Psoas muscle (tissue), 8 donors: ENCODE data around the gene FAM3D. TPM values are rescaled to one million over a fixed set of nuclear protein-coding genes. Genes with fewer than 3 reads are reported as not detected.

Experiments
- ATAC-seq, 4 donors: fragments of 200-7000 bp; cut with Tn5 transposase; one replicate each; pipeline ENCODE4 v1.9.1; 2020; ENCODE audit warnings: moderate library complexity in 3 of 4, mild to moderate bottlenecking in 2 of 4
- DNase-seq, 2 donors: peaks; one replicate each; pipeline ENCODE4 v3.0.0-alpha.2; 2020
- H3K27ac ChIP-seq: fragments of 200-600 bp; one replicate; pipeline ENCODE4 v1.8.0; 2022
- H3K27me3 ChIP-seq, 3 donors: fragments of 200-600 bp in 1 of 3; one replicate each; pipeline versions ENCODE4 v1.6.1 to v1.8.0; 2013 to 2022; ENCODE audit warnings: low read length in 2 of 3, mild to moderate bottlenecking in 2 of 3, moderate library complexity in 1 of 3; ENCODE audit not compliant: insufficient read depth in 3 of 3
- H3K36me3 ChIP-seq, 2 donors: fragments of 200-600 bp in 1 of 2; one replicate each; pipeline versions ENCODE4 v1.6.1 to v1.8.0; 2013 to 2022; ENCODE audit warnings: low read depth in 1 of 2, mild to moderate bottlenecking in 1 of 2, moderate library complexity in 1 of 2; ENCODE audit not compliant: insufficient read depth in 1 of 2
- H3K4me1 ChIP-seq: fragments of 200-600 bp; one replicate; pipeline ENCODE4 v1.8.0; 2022
- H3K4me3 ChIP-seq: fragments of 200-600 bp; one replicate; pipeline ENCODE4 v1.8.0; 2022; ENCODE audit warnings: mild to moderate bottlenecking
- H3K9me3 ChIP-seq: fragments of 200-600 bp; one replicate; pipeline ENCODE4 v1.8.0; 2022
- WGBS, 3 donors: extraction: QIAGEN DNeasy Blood & Tissue Kit; methylation state at CpG; one replicate each; pipeline versions ENCODE4 v1.1.6 to v1.1.7; 2013; 5-methylcytosine and 5-hydroxymethylcytosine counted together
- intact Hi-C, 2 donors: fragments of 100-400 bp; cut with DNase I; formaldehyde crosslinking; loops; one replicate each; pipeline versions ENCODE4 v1.11.0 to v1.14.2; 2022
- polyA plus RNA-seq, 3 donors: library from polyadenylated mRNA; stranded (reverse); fragments of 200-250 nt; gene quantifications; one replicate each; pipeline ENCODE4 v1.2.3, GENCODE V29; 2013
- total RNA-seq, 4 donors: library from RNA; stranded (reverse); fragmentation: NEBNext Ultra II Directional in 2 of 4; extraction: Animal tissue kit (Norgen Biotek cat#: 25700) in 2 of 4; gene quantifications; one replicate each; pipeline versions ENCODE4 v1.2.1 to v1.2.4, GENCODE V29; 2021 to 2023
- TF ChIP-seq, protein P1 (sequence below): fragments of 200-600 bp; IDR thresholded peaks from one replicate; pipeline ENCODE4 v1.8.0; 2022; ENCODE audit warnings: antibody characterized with exemption
- donor health status: healthy with polysubstance abuse.
- donor health status: DM: no; HTN: no; CAD: no; lungs with moderate emphysema.
- donor health status: Bipolar disorder and iron deficiency.
- donor health status: healthy.
- donor health status: DM: yes; HTN: yes; CAD: no.
- donor health status: DM: no; HTN: no; CAD: no.
- donor health status: DM: no; HTN: no; CAD: no.
- donor health status: DM: yes; HTN: yes; CAD: no.

FAM3D gene
- total and polyA plus RNA-seq, 7 donors = 0.05 TPM; not detected in 6

DNA sequence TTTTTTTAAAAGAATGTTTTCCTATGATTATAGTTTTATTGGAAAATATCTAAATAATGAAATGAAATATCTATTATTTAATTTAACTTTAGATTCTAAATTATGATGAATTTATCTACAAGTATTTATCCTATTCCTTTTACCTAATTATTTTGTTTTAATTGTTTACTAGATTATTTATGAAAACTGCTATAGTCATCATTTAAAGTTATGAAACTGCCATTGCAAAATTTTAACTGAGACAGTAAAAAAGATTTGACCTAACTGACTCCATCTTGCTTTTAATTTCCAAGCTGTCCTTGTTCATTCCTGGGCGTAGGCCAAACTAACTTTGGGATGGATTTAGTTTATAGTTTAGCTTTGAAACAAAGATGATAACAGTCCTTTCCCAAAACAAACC is 25.9 kb upstream of the FAM3D start:
- Histone ChIP-seq H3K36me3 (no peaks in the 10 kb centered on the region), H3K9me3 (no peaks in the 10 kb centered on the region), H3K4me3 (no peak overlapping the region), H3K27me3 (no peaks in the 10 kb centered on the region), H3K27ac (no peak overlapping the region), H3K4me1 (no peaks in the 10 kb centered on the region)
- DNase-seq = no peak
- intact Hi-C loops = no loop called here
- TF ChIP-seq, protein P1, sequence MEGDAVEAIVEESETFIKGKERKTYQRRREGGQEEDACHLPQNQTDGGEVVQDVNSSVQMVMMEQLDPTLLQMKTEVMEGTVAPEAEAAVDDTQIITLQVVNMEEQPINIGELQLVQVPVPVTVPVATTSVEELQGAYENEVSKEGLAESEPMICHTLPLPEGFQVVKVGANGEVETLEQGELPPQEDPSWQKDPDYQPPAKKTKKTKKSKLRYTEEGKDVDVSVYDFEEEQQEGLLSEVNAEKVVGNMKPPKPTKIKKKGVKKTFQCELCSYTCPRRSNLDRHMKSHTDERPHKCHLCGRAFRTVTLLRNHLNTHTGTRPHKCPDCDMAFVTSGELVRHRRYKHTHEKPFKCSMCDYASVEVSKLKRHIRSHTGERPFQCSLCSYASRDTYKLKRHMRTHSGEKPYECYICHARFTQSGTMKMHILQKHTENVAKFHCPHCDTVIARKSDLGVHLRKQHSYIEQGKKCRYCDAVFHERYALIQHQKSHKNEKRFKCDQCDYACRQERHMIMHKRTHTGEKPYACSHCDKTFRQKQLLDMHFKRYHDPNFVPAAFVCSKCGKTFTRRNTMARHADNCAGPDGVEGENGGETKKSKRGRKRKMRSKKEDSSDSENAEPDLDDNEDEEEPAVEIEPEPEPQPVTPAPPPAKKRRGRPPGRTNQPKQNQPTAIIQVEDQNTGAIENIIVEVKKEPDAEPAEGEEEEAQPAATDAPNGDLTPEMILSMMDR = no peak
- ATAC-seq = no peak
- whole genome bisulfite sequencing, 3 donors = 90 to 96% (median 96%) methylated on average over 1 of the region's 1 CpG

DNA sequence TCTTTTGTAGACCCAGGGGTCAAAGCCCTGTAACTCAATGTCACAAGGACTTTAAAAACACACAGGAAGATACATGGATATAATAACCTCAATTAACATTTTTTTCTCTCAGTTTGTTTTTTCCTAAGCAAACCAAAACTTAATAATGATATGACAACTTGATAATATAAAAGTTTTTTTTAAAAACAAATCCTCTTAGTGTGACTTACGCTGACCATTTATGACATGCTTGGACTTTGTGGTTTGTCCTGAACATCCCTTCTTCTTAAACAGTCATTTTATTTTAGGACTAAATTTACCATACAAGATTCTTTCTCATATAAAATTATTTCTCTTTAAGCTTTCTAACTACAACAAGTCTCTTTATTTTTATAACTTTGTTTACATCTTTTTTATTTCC is 25.4 kb upstream of the FAM3D start:
- Histone ChIP-seq H3K27me3 (no peaks in the 10 kb centered on the region), H3K9me3 (no peaks in the 10 kb centered on the region), H3K4me3 (no peak overlapping the region), H3K27ac (no peak overlapping the region), H3K36me3 (no peaks in the 10 kb centered on the region), H3K4me1 (no peaks in the 10 kb centered on the region)
- intact Hi-C loops = no loop called here
- 85 to 100% (median 98%) methylated on average over 1 of the region's 1 CpG for WGBS, 3 donors
- no peak for DNase-seq
- TF ChIP-seq, protein P1 = no peak
- ATAC-seq = no peak

- no peak overlapping the region for H3K27ac ChIP-seq
- no peak for DNase-seq
- no peak for ATAC-seq
- 96 to 98% (median 97%) methylated on average over 2 of the region's 2 CpGs for WGBS, 3 donors
- TF ChIP-seq, protein P1 = no peak
- no peaks in the 10 kb centered on the region for H3K36me3 ChIP-seq
- H3K4me1 ChIP-seq = no peaks in the 10 kb centered on the region
- H3K4me3 ChIP-seq = no peak overlapping the region
- no peaks in the 10 kb centered on the region for H3K9me3 ChIP-seq
- intact Hi-C loops = no loop called here
- no peaks in the 10 kb centered on the region for H3K27me3 ChIP-seq
These were observed 23.9 kb upstream of the FAM3D start for GRCh38 chr3:58690490-58690889.

- no peak for DNase-seq
- Histone ChIP-seq H3K9me3 (no peaks in the 10 kb centered on the region), H3K27ac (no peak overlapping the region), H3K4me1 (no peaks in the 10 kb centered on the region), H3K4me3 (no peak overlapping the region), H3K36me3 (no peaks in the 10 kb centered on the region), H3K27me3 (no peaks in the 10 kb centered on the region)
- TF ChIP-seq, protein P1 = no peak
- ATAC-seq = no peak
- 33 to 48% (median 48%) methylated on average over 4 of the region's 4 CpGs for WGBS, 3 donors
- intact Hi-C loops = no loop called here
These were observed 22.0 kb upstream of the FAM3D start for GRCh38 chr3:58688574-58688973.

DNA sequence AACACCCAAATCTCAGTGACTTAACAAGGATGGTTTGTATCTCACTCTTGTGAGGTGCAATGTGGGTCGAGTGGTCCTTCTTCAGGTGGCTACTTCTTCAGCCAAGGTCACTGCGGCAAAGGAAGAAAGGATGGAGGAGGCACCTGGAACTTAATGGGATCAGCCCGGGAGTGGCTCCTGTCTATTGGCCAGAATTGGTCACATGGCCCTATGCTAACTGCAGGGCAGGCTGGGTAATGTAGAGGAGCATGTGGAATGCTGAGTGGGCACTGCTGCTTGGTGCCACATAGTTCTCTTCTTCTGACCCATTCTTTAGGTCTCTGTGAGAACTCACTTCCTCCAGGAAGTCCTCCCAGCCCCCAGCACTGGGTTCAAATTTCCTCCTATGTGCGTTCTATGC is 20.3 kb upstream of the FAM3D start:
- intact Hi-C loops = no loop called here
- Histone ChIP-seq H3K9me3 (no peaks in the 10 kb centered on the region), H3K4me1 (no peaks in the 10 kb centered on the region), H3K36me3 (no peaks in the 10 kb centered on the region), H3K4me3 (no peak overlapping the region), H3K27ac (no peak overlapping the region), H3K27me3 (no peaks in the 10 kb centered on the region)
- WGBS, 3 donors = 89 to 95% (median 90%) methylated on average over 4 of the region's 4 CpGs
- TF ChIP-seq, protein P1 = no peak
- no peak for ATAC-seq
- no peak for DNase-seq
